Stimulated activated CD8-positive, alpha-beta memory T cell treated with anti-CD3 and anti-CD28 coated beads, Interleukin-12 subunit alpha, Interleukin-12 subunit beta, amount 100 ng/mL, for 1 hour (primary cell): ENCODE measurements around the gene FAM186B.
"Not testable (repeated sequence)": the region's sequence is repeated elsewhere in the genome, so short reads cannot be mapped to it uniquely, and the experiment has no call there.

Source experiments
- DNase-seq: peaks from one replicate; pipeline ENCODE4 v3.0.0-alpha.2; 2020; ENCODE audit warnings: low read depth

FAM186B gene

GRCh38 chr12:49605539-49605938 is at the start of gene FAM186B:
Gene FAM186B, minus strand, starts transcription at chr12:49605639. Its CDS starts 162 bp downstream, at chr12:49605477.
- not testable (repeated sequence) for DNase-seq

- no peak for DNase-seq
Observed at GRCh38 chr12:49654715-49655114, 49.3 kb upstream of the FAM186B start.

GRCh38 chr12:49652921-49653520 is 47.6 kb upstream of the FAM186B start:
- DNase-seq = no peak

GRCh38 chr12:49651855-49652254 is 46.4 kb upstream of the FAM186B start:
- no peak for DNase-seq

GRCh38 chr12:49649892-49650291 is 44.5 kb upstream of the FAM186B start:
- DNase-seq = no peak

GRCh38 chr12:49649445-49649844 is 44.0 kb upstream of the FAM186B start:
- no peak for DNase-seq

- no peak for DNase-seq
Observed at GRCh38 chr12:49648712-49649003, 43.2 kb upstream of the FAM186B start.

- no peak for DNase-seq
Observed at GRCh38 chr12:49647827-49648711, 42.6 kb upstream of the FAM186B start.

GRCh38 chr12:49646871-49647654 is 41.6 kb upstream of the FAM186B start:
- no peak for DNase-seq

GRCh38 chr12:49646331-49646830 is 40.9 kb upstream of the FAM186B start:
- no peak for DNase-seq

- no peak for DNase-seq
Observed at GRCh38 chr12:49645146-49646039, 40.0 kb upstream of the FAM186B start.

- DNase-seq = peak; percentile 71
Observed at GRCh38 chr12:49644620-49644994, 39.2 kb upstream of the FAM186B start.

- DNase-seq = no peak
Observed at GRCh38 chr12:49643961-49644619, 38.7 kb upstream of the FAM186B start.

- DNase-seq = no peak
Observed at GRCh38 chr12:49643135-49643534, 37.7 kb upstream of the FAM186B start.

- no peak for DNase-seq
Observed at GRCh38 chr12:49642370-49642802, 36.9 kb upstream of the FAM186B start.

- no peak for DNase-seq
Observed at GRCh38 chr12:49641748-49642369, 36.4 kb upstream of the FAM186B start.

GRCh38 chr12:49636979-49637755 is 31.7 kb upstream of the FAM186B start:
- peak; percentile 26 for DNase-seq

- no peak for DNase-seq
Observed at GRCh38 chr12:49636574-49636973, 31.1 kb upstream of the FAM186B start.

GRCh38 chr12:49635656-49636055 is 30.2 kb upstream of the FAM186B start:
- DNase-seq = no peak

- DNase-seq = no peak
Observed at GRCh38 chr12:49635036-49635435, 29.6 kb upstream of the FAM186B start.
